K562 (cell line): ENCODE results near the gene CDKN2C. TPM values are rescaled to one million over a fixed set of nuclear protein-coding genes. Genes with fewer than 3 reads are reported as not detected.

Experiments used
- GTF2F1 ChIP-seq: IDR thresholded peaks from 2 replicates; pipeline ENCODE4 v1.6.1; 2011; ENCODE audit warnings: low read depth, low read length, improper control_type of control experiment
- LEF1 ChIP-seq: fragments of 450-650 bp; IDR thresholded peaks from 2 replicates; pipeline ENCODE4 v1.6.1; 2016; ENCODE audit warnings: mild to moderate bottlenecking
- MYNN ChIP-seq, 2 experiments: sonication (generic); formaldehyde crosslinking in 1 of 2; IDR thresholded peaks; 2 replicates each; pipeline versions ENCODE4 v1.5.0 to v1.6.1; 2016 to 2020; ENCODE audit warnings: antibody characterized with exemption in 1 of 2, missing genetic modification reagents in 1 of 2
- SMAD1 ChIP-seq: fragments of 150-350 bp; IDR thresholded peaks from 2 replicates; pipeline ENCODE4 v1.6.1; 2014; ENCODE audit warnings: low read length, low read depth; ENCODE audit not compliant: partially characterized antibody
- ZNF174 ChIP-seq: fragments of 250-450 bp; sonication (Bioruptor Pico); IDR thresholded peaks from 2 replicates; pipeline ENCODE4 v1.4.0; 2020; ENCODE audit warnings: mild to moderate bottlenecking
- ZNF212 ChIP-seq: fragments of 450-650 bp; formaldehyde crosslinking; IDR thresholded peaks from 2 replicates; pipeline ENCODE4 v1.4.0; 2020; ENCODE audit warnings: mild to moderate bottlenecking
- polyA plus RNA-seq, 8 experiments: library from polyadenylated mRNA; depleted of rRNA in 4 of 8; stranded (reverse) in 5 of 8; unstranded in 3 of 8; fragments of >200 nt; fragmentation: Nextera tagmentation in 2 of 8; fragmentation: Illumina TruSeq in 1 of 8; extraction: Ambion mirVana in 2 of 8; extraction: Trizol in 1 of 8; gene quantifications; 2 replicates each; pipeline versions ENCODE4 v1.2.1 to v1.2.3, GENCODE V29; 2011 to 2014; ENCODE audit warnings: inconsistent platforms in 1 of 8, missing spikeins in 1 of 8
- total RNA-seq, 7 experiments: library from RNA; depleted of rRNA in 6 of 7; stranded (reverse); fragments of >200 nt in 6 of 7; fragmentation: Illumina TruSeq in 2 of 7; extraction: Trizol in 2 of 7; gene quantifications; 2 replicates each; pipeline versions ENCODE4 v1.2.1 to v1.2.3, GENCODE V29; 2011 to 2021; ENCODE audit warnings: low replicate concordance in 1 of 7
- TF ChIP-seq, protein P1 (sequence below): fragments of 200-600 bp; sonication (generic); IDR thresholded peaks from one replicate; pipeline ENCODE4 v1.6.1; 2012; ENCODE audit warnings: mild to moderate bottlenecking, low read depth, low read length, inconsistent platforms
- TF ChIP-seq, protein P2 (sequence below): sonication (generic); formaldehyde crosslinking; IDR thresholded peaks from 2 replicates; pipeline ENCODE4 v1.8.0; 2023; ENCODE audit warnings: mild to moderate bottlenecking, missing genetic modification reagents

CDKN2C gene
- total and polyA plus RNA-seq, 9 of the 15 experiments (the other 6 are each of a cell fraction or from before 2014, with no cell fraction given), result 11.9 to 74.3 (median 45.9) TPM

DNA sequence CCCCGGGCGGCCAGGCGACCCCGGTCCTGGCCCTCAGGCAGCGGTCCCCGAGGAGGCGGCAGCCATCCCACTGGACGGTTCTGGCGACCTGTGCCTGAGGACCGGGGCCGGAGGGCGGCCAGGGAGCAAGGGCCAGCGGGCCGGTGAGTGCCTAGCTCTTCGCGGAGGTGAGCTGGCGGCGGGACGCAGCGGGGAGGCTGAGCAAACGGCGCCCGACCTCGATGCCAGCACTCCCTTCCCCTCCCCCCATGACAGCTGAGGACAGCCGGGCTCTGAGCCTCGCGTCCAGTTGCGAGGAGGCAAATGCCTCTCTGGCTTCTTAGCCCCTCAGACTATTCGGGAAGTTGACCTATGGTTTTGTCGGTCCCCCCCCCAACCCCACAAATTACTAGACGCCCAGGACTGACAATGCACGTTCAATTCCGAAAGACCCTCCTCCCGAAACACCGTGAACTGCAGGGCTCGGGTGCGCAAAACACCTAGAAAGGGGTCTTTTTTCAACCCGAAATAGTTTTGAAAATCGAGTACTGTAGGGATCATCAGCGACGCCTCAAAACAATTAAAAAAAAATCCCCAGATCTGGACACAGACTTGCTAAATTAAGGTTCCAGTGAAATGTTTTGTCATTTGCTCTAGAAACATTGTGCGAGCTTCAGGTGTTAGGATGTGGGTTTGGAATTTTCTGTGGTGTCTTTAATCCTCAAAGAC is 8.3 kb downstream of the CDKN2C start (continued):
- TF ChIP-seq, protein P1, sequence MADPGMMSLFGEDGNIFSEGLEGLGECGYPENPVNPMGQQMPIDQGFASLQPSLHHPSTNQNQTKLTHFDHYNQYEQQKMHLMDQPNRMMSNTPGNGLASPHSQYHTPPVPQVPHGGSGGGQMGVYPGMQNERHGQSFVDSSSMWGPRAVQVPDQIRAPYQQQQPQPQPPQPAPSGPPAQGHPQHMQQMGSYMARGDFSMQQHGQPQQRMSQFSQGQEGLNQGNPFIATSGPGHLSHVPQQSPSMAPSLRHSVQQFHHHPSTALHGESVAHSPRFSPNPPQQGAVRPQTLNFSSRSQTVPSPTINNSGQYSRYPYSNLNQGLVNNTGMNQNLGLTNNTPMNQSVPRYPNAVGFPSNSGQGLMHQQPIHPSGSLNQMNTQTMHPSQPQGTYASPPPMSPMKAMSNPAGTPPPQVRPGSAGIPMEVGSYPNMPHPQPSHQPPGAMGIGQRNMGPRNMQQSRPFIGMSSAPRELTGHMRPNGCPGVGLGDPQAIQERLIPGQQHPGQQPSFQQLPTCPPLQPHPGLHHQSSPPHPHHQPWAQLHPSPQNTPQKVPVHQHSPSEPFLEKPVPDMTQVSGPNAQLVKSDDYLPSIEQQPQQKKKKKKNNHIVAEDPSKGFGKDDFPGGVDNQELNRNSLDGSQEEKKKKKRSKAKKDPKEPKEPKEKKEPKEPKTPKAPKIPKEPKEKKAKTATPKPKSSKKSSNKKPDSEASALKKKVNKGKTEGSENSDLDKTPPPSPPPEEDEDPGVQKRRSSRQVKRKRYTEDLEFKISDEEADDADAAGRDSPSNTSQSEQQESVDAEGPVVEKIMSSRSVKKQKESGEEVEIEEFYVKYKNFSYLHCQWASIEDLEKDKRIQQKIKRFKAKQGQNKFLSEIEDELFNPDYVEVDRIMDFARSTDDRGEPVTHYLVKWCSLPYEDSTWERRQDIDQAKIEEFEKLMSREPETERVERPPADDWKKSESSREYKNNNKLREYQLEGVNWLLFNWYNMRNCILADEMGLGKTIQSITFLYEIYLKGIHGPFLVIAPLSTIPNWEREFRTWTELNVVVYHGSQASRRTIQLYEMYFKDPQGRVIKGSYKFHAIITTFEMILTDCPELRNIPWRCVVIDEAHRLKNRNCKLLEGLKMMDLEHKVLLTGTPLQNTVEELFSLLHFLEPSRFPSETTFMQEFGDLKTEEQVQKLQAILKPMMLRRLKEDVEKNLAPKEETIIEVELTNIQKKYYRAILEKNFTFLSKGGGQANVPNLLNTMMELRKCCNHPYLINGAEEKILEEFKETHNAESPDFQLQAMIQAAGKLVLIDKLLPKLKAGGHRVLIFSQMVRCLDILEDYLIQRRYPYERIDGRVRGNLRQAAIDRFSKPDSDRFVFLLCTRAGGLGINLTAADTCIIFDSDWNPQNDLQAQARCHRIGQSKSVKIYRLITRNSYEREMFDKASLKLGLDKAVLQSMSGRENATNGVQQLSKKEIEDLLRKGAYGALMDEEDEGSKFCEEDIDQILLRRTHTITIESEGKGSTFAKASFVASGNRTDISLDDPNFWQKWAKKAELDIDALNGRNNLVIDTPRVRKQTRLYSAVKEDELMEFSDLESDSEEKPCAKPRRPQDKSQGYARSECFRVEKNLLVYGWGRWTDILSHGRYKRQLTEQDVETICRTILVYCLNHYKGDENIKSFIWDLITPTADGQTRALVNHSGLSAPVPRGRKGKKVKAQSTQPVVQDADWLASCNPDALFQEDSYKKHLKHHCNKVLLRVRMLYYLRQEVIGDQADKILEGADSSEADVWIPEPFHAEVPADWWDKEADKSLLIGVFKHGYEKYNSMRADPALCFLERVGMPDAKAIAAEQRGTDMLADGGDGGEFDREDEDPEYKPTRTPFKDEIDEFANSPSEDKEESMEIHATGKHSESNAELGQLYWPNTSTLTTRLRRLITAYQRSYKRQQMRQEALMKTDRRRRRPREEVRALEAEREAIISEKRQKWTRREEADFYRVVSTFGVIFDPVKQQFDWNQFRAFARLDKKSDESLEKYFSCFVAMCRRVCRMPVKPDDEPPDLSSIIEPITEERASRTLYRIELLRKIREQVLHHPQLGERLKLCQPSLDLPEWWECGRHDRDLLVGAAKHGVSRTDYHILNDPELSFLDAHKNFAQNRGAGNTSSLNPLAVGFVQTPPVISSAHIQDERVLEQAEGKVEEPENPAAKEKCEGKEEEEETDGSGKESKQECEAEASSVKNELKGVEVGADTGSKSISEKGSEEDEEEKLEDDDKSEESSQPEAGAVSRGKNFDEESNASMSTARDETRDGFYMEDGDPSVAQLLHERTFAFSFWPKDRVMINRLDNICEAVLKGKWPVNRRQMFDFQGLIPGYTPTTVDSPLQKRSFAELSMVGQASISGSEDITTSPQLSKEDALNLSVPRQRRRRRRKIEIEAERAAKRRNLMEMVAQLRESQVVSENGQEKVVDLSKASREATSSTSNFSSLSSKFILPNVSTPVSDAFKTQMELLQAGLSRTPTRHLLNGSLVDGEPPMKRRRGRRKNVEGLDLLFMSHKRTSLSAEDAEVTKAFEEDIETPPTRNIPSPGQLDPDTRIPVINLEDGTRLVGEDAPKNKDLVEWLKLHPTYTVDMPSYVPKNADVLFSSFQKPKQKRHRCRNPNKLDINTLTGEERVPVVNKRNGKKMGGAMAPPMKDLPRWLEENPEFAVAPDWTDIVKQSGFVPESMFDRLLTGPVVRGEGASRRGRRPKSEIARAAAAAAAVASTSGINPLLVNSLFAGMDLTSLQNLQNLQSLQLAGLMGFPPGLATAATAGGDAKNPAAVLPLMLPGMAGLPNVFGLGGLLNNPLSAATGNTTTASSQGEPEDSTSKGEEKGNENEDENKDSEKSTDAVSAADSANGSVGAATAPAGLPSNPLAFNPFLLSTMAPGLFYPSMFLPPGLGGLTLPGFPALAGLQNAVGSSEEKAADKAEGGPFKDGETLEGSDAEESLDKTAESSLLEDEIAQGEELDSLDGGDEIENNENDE, result no peak
- TF ChIP-seq LEF1 (no peak), SMAD1 (no peak), MYNN (IDR thresholded peaks at IDR 0.05) (no peak; the same call in 1 of the 2 replicates), MYNN (CRISPR knock-in tag; IDR thresholded peaks at IDR 0.05) (no peak), ZNF174 (CRISPR knock-in tag) (no peak), GTF2F1 (no peak), ZNF212 (CRISPR knock-in tag) (no peak)
- TF ChIP-seq, protein P2, sequence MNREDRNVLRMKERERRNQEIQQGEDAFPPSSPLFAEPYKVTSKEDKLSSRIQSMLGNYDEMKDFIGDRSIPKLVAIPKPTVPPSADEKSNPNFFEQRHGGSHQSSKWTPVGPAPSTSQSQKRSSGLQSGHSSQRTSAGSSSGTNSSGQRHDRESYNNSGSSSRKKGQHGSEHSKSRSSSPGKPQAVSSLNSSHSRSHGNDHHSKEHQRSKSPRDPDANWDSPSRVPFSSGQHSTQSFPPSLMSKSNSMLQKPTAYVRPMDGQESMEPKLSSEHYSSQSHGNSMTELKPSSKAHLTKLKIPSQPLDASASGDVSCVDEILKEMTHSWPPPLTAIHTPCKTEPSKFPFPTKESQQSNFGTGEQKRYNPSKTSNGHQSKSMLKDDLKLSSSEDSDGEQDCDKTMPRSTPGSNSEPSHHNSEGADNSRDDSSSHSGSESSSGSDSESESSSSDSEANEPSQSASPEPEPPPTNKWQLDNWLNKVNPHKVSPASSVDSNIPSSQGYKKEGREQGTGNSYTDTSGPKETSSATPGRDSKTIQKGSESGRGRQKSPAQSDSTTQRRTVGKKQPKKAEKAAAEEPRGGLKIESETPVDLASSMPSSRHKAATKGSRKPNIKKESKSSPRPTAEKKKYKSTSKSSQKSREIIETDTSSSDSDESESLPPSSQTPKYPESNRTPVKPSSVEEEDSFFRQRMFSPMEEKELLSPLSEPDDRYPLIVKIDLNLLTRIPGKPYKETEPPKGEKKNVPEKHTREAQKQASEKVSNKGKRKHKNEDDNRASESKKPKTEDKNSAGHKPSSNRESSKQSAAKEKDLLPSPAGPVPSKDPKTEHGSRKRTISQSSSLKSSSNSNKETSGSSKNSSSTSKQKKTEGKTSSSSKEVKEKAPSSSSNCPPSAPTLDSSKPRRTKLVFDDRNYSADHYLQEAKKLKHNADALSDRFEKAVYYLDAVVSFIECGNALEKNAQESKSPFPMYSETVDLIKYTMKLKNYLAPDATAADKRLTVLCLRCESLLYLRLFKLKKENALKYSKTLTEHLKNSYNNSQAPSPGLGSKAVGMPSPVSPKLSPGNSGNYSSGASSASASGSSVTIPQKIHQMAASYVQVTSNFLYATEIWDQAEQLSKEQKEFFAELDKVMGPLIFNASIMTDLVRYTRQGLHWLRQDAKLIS, result no peak; the same call in 1 of the 2 replicates
